ENCODE results near the gene MAP7D3. TPM values are rescaled to one million over a fixed set of nuclear protein-coding genes. Genes with fewer than 3 reads are reported as not detected.
"Not testable (repeated sequence)": the region's sequence is repeated elsewhere in the genome, so short reads cannot be mapped to it uniquely, and the experiment has no call there.

The MAP7D3 gene
- total and polyA plus RNA-seq, 2 of the 8 experiments (the other 6 are each of a cell fraction or from before 2014, with no cell fraction given), result 4.8 to 19.6 TPM

DNA sequence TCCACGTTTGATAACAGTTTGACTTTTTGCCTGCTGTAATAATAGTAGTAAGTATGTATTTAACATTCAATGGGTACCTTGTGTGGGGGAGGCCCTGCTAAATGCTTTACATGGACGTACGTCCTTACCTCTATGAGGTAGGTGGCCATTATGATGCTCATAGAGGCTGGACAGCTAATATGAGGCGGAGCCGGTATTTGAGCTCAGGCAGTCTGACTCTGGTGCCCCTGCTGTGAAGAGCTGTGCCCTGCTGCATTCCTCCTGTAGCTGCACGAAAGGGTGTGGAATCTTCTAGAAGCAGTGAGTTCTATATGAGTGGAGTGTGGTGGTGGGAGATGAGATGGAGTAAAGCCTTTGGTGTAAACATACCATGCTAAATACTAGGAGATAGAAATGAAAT lies 83.2 kb downstream of the MAP7D3 start:
- H3K79me1 ChIP-seq (ENCODE audit: low read depth, low read length); H3K9me3 ChIP-seq (ENCODE audit: insufficient read depth in 2 of 2, low read depth in 1 of 2, low read length in 1 of 2); H3K4ac ChIP-seq (replicated peaks; ENCODE audit: insufficient read length, low read depth, low read length); H3K4me2 ChIP-seq (ENCODE audit: insufficient read depth in 1 of 2, low read depth in 2 of 2, low read length in 2 of 2); DNase-seq (ENCODE audit: low read depth in 1 of 2, low spot score in 2 of 2); H3K4me3 ChIP-seq (ENCODE audit: extremely low read depth in 1 of 4, insufficient read depth in 2 of 4, low read depth in 3 of 4, low read length in 4 of 4); H4K20me1 ChIP-seq (replicated peaks in 1 of 2; ENCODE audit: control insufficient read depth in 1 of 2, insufficient read depth in 2 of 2, low read length in 2 of 2); H2AFZ ChIP-seq (ENCODE audit: low read length); H3K9ac ChIP-seq (replicated peaks in 1 of 4; ENCODE audit: extremely low read depth in 1 of 4, low read depth in 3 of 4, low read length in 3 of 4); H3K36me3 ChIP-seq (ENCODE audit: control insufficient read depth in 2 of 4, insufficient read depth in 4 of 4, low read length in 3 of 4); H3K56ac ChIP-seq (replicated peaks; ENCODE audit: insufficient read length, low read depth, low read length); H2BK20ac ChIP-seq (ENCODE audit: low read length); H3K27me3 ChIP-seq (replicated peaks in 1 of 4; ENCODE audit: control insufficient read depth in 3 of 4, extremely low read depth in 1 of 4, insufficient read depth in 3 of 4, low read length in 3 of 4); H4K8ac ChIP-seq (ENCODE audit: extremely low read depth, insufficient read depth, low read length); FAIRE-seq; H3K4me1 ChIP-seq (replicated peaks in 1 of 4; ENCODE audit: control insufficient read depth in 3 of 4, insufficient read depth in 4 of 4, low read length in 3 of 4); H3K23me2 ChIP-seq (ENCODE audit: low read depth, low read length); H4K91ac ChIP-seq (replicated peaks; ENCODE audit: insufficient read length, low read length); POLR2A ChIA-PET (ENCODE audit: partially characterized antibody); H2BK120ac ChIP-seq (replicated peaks; ENCODE audit: low read depth, low read length); H2BK5ac ChIP-seq (ENCODE audit: low read depth, low read length); H3K23ac ChIP-seq (ENCODE audit: insufficient read length); H3K14ac ChIP-seq (ENCODE audit: insufficient read length); H2BK12ac ChIP-seq (ENCODE audit: low read depth, low read length); H2BK15ac ChIP-seq (ENCODE audit: low read length); H3K27ac ChIP-seq (ENCODE audit: low read depth, low read length); H3K18ac ChIP-seq (ENCODE audit: extremely low read depth, low read length); H4K5ac ChIP-seq (ENCODE audit: insufficient read length, low read depth, low read length); H2AK5ac ChIP-seq (ENCODE audit: low read depth, low read length): not testable (repeated sequence)
- H3K79me2 ChIP-seq (ENCODE audit: control insufficient read depth in 1 of 2, insufficient read depth in 2 of 2, low read length in 2 of 2), result peaks cover 0 to 13% of the 10 kb centered on the region in 2 experiments; a peak in 2 of 4 replicates
- 81% methylated on average over 6 of the region's 6 CpGs; no CpG with 5 or more reads in 1 of the 2 experiments for WGBS, 2 experiments (ENCODE audit: extremely low coverage in 1 of 2, insufficient coverage in 1 of 2, insufficient read length in 1 of 2, insufficient replicate concordance in 2 of 2, low coverage in 1 of 2, low lambda C conversion rate in 2 of 2, missing lambda C conversion rate in 1 of 2)
- CTCF ChIA-PET (ENCODE audit: partially characterized antibody), result interaction anchor here (0.9 kb wide), 1 partner anchor 41 kb away, joined by 3 read pairs; no protein-coding TSS in a partner anchor
